Activated CD8-positive, alpha-beta T cell treated with anti-CD3 and anti-CD28 coated beads for 36 hours (primary cell): ENCODE data around the gene PHF14. TPM values are rescaled to one million over a fixed set of nuclear protein-coding genes. Genes with fewer than 3 reads are reported as not detected.

Experiments
- ATAC-seq: fragments of 200-7000 bp; cut with Tn5 transposase; one replicate; pipeline ENCODE4 v1.10.0; 2021; ENCODE audit warnings: mild to moderate bottlenecking, moderate library complexity
- CTCF ChIA-PET: fragments of 350-600 bp; sonication (Branson Sonifier 250); formaldehyde crosslinking; loops from one replicate; lab custom pipeline; 2021; ENCODE audit warnings: antibody characterized with exemption; lab: Charles Lee
- POLR2A ChIA-PET: fragments of 350-600 bp; sonication (Branson Sonifier 250); formaldehyde crosslinking; loops from one replicate; lab custom pipeline; 2021; ENCODE audit warnings: antibody characterized with exemption; lab: Charles Lee
- DNase-seq: peaks from one replicate; pipeline ENCODE4 v3.0.0-alpha.2; 2020
- H3K27ac Mint-ChIP-seq: one replicate; pipeline ENCODE4 v1.8.0; 2021; ENCODE audit warnings: mild to moderate bottlenecking, mixed read lengths
- H3K27me3 Mint-ChIP-seq: one replicate; pipeline ENCODE4 v1.8.0; 2021; ENCODE audit warnings: mixed read lengths
- H3K36me3 Mint-ChIP-seq: one replicate; pipeline ENCODE4 v1.8.0; 2021; ENCODE audit warnings: low read depth, mixed read lengths
- H3K4me1 Mint-ChIP-seq: one replicate; pipeline ENCODE4 v1.8.0; 2021; ENCODE audit warnings: low read depth, mixed read lengths
- H3K4me3 Mint-ChIP-seq: one replicate; pipeline ENCODE4 v1.8.0; 2021; ENCODE audit warnings: mild to moderate bottlenecking, moderate library complexity, mixed read lengths
- H3K9me3 Mint-ChIP-seq: one replicate; pipeline ENCODE4 v1.8.0; 2021; ENCODE audit warnings: mixed read lengths
- intact Hi-C: fragments of 100-400 bp; cut with micrococcal nuclease; formaldehyde crosslinking; loops from one replicate; pipeline ENCODE4 v1.10.0; 2022
- total RNA-seq, 2 experiments: library from RNA; stranded (reverse); gene quantifications; one replicate each; pipeline ENCODE4 v1.2.3, GENCODE V29; 2021
- TF ChIP-seq, protein P1 (sequence below): fragments of 200-600 bp; IDR thresholded peaks from one replicate; pipeline ENCODE4 v1.8.0; 2022; ENCODE audit warnings: antibody characterized with exemption, mild to moderate bottlenecking

PHF14 gene
- total RNA-seq, 2 experiments from 2014 or later = 36.7 to 38.7 TPM

DNA sequence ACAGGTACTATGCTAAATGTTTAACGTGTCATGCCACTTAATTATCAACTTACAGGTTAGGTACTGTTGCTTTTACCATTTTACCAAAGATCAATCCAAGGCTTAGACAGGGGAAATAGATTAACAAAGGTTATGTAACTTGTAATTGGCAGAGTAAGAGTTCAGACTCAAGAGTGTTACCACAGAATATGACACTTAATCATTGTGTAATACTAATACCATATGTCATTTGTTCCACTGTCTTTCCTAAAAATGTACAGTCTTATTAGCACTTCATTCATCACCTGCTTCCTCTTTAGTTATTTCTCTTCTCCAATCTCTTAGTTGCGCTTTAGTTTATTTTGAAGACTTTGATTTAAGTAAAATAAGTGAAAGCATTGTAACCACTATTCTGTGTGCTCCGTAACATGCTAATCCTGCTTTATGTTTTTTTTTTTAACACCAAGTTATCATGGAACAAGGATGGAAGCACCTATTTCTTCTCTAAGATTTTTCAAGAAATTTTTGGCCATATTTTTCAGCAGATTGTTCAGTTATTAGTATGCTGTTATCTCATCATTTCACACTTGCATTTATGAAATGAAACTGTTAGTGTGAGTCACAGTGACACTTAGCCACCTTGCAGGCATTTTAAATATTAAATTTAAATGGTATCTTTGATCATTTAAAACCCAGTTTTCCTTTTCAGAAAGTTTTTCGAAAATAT is 197.3 kb downstream of the PHF14 start:
- peaks cover 11% of the 10 kb centered on the region for H3K4me1 Mint-ChIP-seq
- H3K27ac Mint-ChIP-seq = no peak overlapping the region
- DNase-seq (no peak), ATAC-seq (peak; percentile 39)
- H3K9me3 Mint-ChIP-seq = no peaks in the 10 kb centered on the region
- ChIA-PET POLR2A (no interaction called here), CTCF (no interaction called here)
- H3K4me3 Mint-ChIP-seq = no peak overlapping the region
- TF ChIP-seq, protein P1, sequence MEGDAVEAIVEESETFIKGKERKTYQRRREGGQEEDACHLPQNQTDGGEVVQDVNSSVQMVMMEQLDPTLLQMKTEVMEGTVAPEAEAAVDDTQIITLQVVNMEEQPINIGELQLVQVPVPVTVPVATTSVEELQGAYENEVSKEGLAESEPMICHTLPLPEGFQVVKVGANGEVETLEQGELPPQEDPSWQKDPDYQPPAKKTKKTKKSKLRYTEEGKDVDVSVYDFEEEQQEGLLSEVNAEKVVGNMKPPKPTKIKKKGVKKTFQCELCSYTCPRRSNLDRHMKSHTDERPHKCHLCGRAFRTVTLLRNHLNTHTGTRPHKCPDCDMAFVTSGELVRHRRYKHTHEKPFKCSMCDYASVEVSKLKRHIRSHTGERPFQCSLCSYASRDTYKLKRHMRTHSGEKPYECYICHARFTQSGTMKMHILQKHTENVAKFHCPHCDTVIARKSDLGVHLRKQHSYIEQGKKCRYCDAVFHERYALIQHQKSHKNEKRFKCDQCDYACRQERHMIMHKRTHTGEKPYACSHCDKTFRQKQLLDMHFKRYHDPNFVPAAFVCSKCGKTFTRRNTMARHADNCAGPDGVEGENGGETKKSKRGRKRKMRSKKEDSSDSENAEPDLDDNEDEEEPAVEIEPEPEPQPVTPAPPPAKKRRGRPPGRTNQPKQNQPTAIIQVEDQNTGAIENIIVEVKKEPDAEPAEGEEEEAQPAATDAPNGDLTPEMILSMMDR = no peak
- intact Hi-C loops = no loop called here
- H3K36me3 Mint-ChIP-seq = no peaks in the 10 kb centered on the region
- no peaks in the 10 kb centered on the region for H3K27me3 Mint-ChIP-seq

- CTCF ChIA-PET = no interaction called here
- intact Hi-C loops = no loop called here
- TF ChIP-seq, protein P1 = no peak
Observed at GRCh38 chr7:11171569-11172192, 198.0 kb downstream of the PHF14 start.

DNA sequence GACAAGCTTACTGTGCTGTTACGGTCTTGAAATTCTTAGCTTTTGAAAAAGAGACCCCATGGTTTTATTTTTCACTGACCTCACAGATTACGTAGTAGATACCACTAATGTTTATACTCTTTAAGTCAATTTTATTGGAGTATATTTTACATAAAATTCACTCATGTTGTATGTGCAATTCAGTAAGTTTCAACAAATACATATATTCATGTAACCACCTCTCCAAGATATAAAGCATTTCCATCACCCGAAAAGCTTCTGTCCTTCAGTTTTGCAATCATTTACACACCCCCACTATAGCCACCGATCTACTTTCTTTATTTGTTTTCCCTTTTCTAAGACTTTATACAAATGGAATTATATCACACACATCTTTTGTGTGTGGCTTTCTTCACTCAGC is 199.2 kb downstream of the PHF14 start:
- Mint-ChIP-seq H3K27me3 (no peaks in the 10 kb centered on the region), H3K4me1 (peaks cover 11% of the 10 kb centered on the region), H3K4me3 (no peak overlapping the region), H3K9me3 (no peaks in the 10 kb centered on the region), H3K36me3 (no peaks in the 10 kb centered on the region), H3K27ac (no peak overlapping the region)
- TF ChIP-seq, protein P1 = no peak
- ChIA-PET POLR2A (no interaction called here), CTCF (no interaction called here)
- no peak for DNase-seq
- no peak for ATAC-seq
- intact Hi-C loops = no loop called here

More at GRCh38 chr7:11171569-11172192, 198.0 kb downstream of the PHF14 start:
- Mint-ChIP-seq H3K4me1 (peaks cover 11% of the 10 kb centered on the region), H3K27me3 (no peaks in the 10 kb centered on the region), H3K4me3 (no peak overlapping the region), H3K36me3 (no peaks in the 10 kb centered on the region), H3K27ac (no peak overlapping the region), H3K9me3 (no peaks in the 10 kb centered on the region)
- POLR2A ChIA-PET = no interaction called here
- DNase-seq (no peak), ATAC-seq (no peak)

- intact Hi-C loops = no loop called here
- DNase-seq (no peak), ATAC-seq (no peak)
- no peaks in the 10 kb centered on the region for H3K36me3 Mint-ChIP-seq
- CTCF ChIA-PET = interaction anchor here (1.1 kb wide), 1 partner anchor 37 kb away, joined by 3 read pairs; no protein-coding TSS in a partner anchor
- H3K4me3 Mint-ChIP-seq = no peak overlapping the region
- peaks cover 7% of the 10 kb centered on the region for H3K4me1 Mint-ChIP-seq
- no peaks in the 10 kb centered on the region for H3K27me3 Mint-ChIP-seq
- no peak overlapping the region for H3K27ac Mint-ChIP-seq
- POLR2A ChIA-PET = interaction anchor here (0.7 kb wide), 1 partner anchor 949 kb away, joined by 3 read pairs; no protein-coding TSS in a partner anchor
- no peaks in the 10 kb centered on the region for H3K9me3 Mint-ChIP-seq
- TF ChIP-seq, protein P1 = no peak
Observed at GRCh38 chr7:11175371-11175770, 201.7 kb downstream of the PHF14 start.

DNA sequence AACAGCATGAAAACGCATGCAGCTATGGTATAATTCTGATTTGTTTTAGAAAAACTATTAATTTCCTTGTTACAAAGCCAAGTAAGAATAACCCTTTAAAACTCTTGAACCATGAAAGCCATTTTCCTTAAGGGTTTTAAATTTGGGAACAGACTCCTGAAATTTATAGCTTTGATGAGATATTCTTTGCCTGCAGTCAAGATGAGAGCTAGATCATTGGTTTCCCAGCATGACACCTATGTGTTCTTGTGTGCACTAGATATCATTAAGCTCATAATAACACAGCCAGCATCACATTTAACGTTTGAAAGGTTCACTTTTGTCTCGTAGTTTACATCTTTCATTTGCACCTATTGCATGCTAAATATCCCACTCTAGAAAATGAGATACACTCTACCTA is 202.2 kb downstream of the PHF14 start:
- POLR2A ChIA-PET = no interaction called here
- TF ChIP-seq, protein P1 = no peak
- CTCF ChIA-PET = no interaction called here
- peaks cover 4% of the 10 kb centered on the region for H3K4me1 Mint-ChIP-seq
- no peak overlapping the region for H3K27ac Mint-ChIP-seq
- H3K9me3 Mint-ChIP-seq = no peaks in the 10 kb centered on the region
- no peaks in the 10 kb centered on the region for H3K27me3 Mint-ChIP-seq
- no peaks in the 10 kb centered on the region for H3K36me3 Mint-ChIP-seq
- no peak for DNase-seq
- no peak for ATAC-seq
- intact Hi-C loops = no loop called here
- H3K4me3 Mint-ChIP-seq = no peak overlapping the region
